GM23248 (cell line): ENCODE measurements around the gene TPPP3. TPM values are rescaled to one million over a fixed set of nuclear protein-coding genes. Genes with fewer than 3 reads are reported as not detected.
"Not testable (repeated sequence)": the region's sequence is repeated elsewhere in the genome, so short reads cannot be mapped to it uniquely, and the experiment has no call there.

Experiments
- DNase-seq: peaks from one replicate; pipeline ENCODE4 v3.0.0-alpha.2; 2015
- H2AFZ ChIP-seq: fragments of 200-600 bp; sonication (generic); 2 replicates; pipeline ENCODE4 v1.6.1; 2016; ENCODE audit warnings: antibody characterized with exemption
- H3F3A ChIP-seq: fragments of 200-600 bp; sonication (generic); 2 replicates; pipeline ENCODE4 v1.6.1; 2016; ENCODE audit warnings: mild to moderate bottlenecking, antibody characterized with exemption, mixed run types; ENCODE audit not compliant: insufficient read depth
- H3K27ac ChIP-seq: fragments of 200-600 bp; sonication (generic); 2 replicates; pipeline ENCODE4 v1.5.1; 2016; ENCODE audit warnings: mild to moderate bottlenecking
- H3K27me3 ChIP-seq: fragments of 200-600 bp; sonication (generic); replicated peaks from 2 replicates; pipeline ENCODE4 v1.6.1; 2016; ENCODE audit warnings: mild to moderate bottlenecking; ENCODE audit not compliant: insufficient read depth
- H3K36me3 ChIP-seq: fragments of 200-600 bp; sonication (generic); 2 replicates; pipeline ENCODE4 v1.6.1; 2016; ENCODE audit warnings: low read depth, mild to moderate bottlenecking
- H3K4me1 ChIP-seq: fragments of 200-600 bp; sonication (generic); 2 replicates; pipeline ENCODE4 v1.6.1; 2016; ENCODE audit warnings: mild to moderate bottlenecking; ENCODE audit not compliant: insufficient read depth
- H3K4me2 ChIP-seq: fragments of 200-600 bp; sonication (generic); one replicate; pipeline ENCODE4 v1.6.1; 2016; ENCODE audit warnings: mild to moderate bottlenecking; ENCODE audit not compliant: unreplicated experiment
- H3K4me3 ChIP-seq: fragments of 200-600 bp; sonication (generic); 2 replicates; pipeline ENCODE4 v1.5.1; 2016; ENCODE audit warnings: mild to moderate bottlenecking
- H3K79me2 ChIP-seq: fragments of 200-600 bp; sonication (generic); 2 replicates; pipeline ENCODE4 v1.6.1; 2016; ENCODE audit warnings: mild to moderate bottlenecking; ENCODE audit not compliant: insufficient read depth
- H3K9ac ChIP-seq: fragments of 200-600 bp; sonication (generic); 2 replicates; pipeline ENCODE4 v1.6.1; 2016; ENCODE audit warnings: mild to moderate bottlenecking
- H3K9me2 ChIP-seq: fragments of 200-600 bp; sonication (generic); 2 replicates; pipeline ENCODE4 v1.6.1; 2016; ENCODE audit warnings: mixed run types, mild to moderate bottlenecking, moderate library complexity; ENCODE audit not compliant: insufficient read depth
- H3K9me3 ChIP-seq: fragments of 200-600 bp; sonication (generic); one replicate; pipeline ENCODE4 v1.6.1; 2017; ENCODE audit warnings: low read depth
- H4K20me1 ChIP-seq: fragments of 200-600 bp; sonication (generic); 2 replicates; pipeline ENCODE4 v1.6.0; 2016; ENCODE audit not compliant: insufficient read depth
- EZH2 ChIP-seq: fragments of 200-600 bp; sonication (generic); IDR thresholded peaks from 2 replicates; pipeline ENCODE4 v1.6.1; 2018; ENCODE audit warnings: antibody characterized with exemption, mild to moderate bottlenecking; ENCODE audit not compliant: insufficient read depth, poor library complexity, severe bottlenecking
- EZH2phosphoT487 ChIP-seq: fragments of 200-600 bp; sonication (generic); IDR thresholded peaks from 2 replicates; pipeline ENCODE4 v1.6.1; 2018; ENCODE audit warnings: antibody characterized with exemption, moderate library complexity, mild to moderate bottlenecking, low read depth; ENCODE audit not compliant: insufficient read depth
- WGBS, 2 experiments: methylation state at CpG; one replicate each; pipeline ENCODE4 v1.1.6; 2015 to 2017; ENCODE audit warnings: low lambda C conversion rate in 2 of 2, low coverage in 1 of 2; ENCODE audit errors: missing lambda C conversion rate in 2 of 2; 5-methylcytosine and 5-hydroxymethylcytosine counted together
- in situ Hi-C: fragments of 300-500 bp; cut with MboI; formaldehyde crosslinking; loops from 2 replicates; pipeline ENCODE4 v1.15.0; 2020
- polyA plus RNA-seq: library from polyadenylated mRNA; unstranded; fragments of >200 nt; fragmentation: Nextera tagmentation; extraction: Ambion mirVana; gene quantifications from 2 replicates; pipeline ENCODE4 v1.2.1, GENCODE V29; 2016
- total RNA-seq: library from RNA; depleted of rRNA; stranded (reverse); fragments of >200 nt; shearing (Covaris generic); gene quantifications from 2 replicates; pipeline ENCODE4 v1.2.3, GENCODE V29; 2014

Gene TPPP3
- total and polyA plus RNA-seq, 2 experiments from 2014 or later = 1.9 TPM; not detected in 1

GRCh38 chr16:67419502-67419901 lies 26.2 kb upstream of the TPPP3 start:
- Histone ChIP-seq H3K79me2 (0 out of 2 replicates have a peak, but pooled peaks cover 4% of the 10 kb centered on the region), H3F3A (0 out of 2 replicates have a peak, but pooled peaks cover 3% of the 10 kb centered on the region), H2AFZ (no peak overlapping the region), H3K4me1 (peaks cover 6% of the 10 kb centered on the region; the same call in 1 of the 2 replicates), H3K9me2 (no peaks in the 10 kb centered on the region), H3K4me2 (no peak overlapping the region), H3K27ac (no peak overlapping the region), H3K4me3 (no peak overlapping the region), H3K27me3 (no peaks in the 10 kb centered on the region), H4K20me1 (no peaks in the 10 kb centered on the region), H3K9ac (no peak overlapping the region), H3K9me3 (no peaks in the 10 kb centered on the region), H3K36me3 (no peaks in the 10 kb centered on the region)
- no peak for DNase-seq
- TF ChIP-seq EZH2 (no peak), EZH2phosphoT487 (no peak)
- in situ Hi-C loops = no loop called here
- 91 to 92% methylated on average over 3 of the region's 3 CpGs for WGBS, 2 experiments

DNA sequence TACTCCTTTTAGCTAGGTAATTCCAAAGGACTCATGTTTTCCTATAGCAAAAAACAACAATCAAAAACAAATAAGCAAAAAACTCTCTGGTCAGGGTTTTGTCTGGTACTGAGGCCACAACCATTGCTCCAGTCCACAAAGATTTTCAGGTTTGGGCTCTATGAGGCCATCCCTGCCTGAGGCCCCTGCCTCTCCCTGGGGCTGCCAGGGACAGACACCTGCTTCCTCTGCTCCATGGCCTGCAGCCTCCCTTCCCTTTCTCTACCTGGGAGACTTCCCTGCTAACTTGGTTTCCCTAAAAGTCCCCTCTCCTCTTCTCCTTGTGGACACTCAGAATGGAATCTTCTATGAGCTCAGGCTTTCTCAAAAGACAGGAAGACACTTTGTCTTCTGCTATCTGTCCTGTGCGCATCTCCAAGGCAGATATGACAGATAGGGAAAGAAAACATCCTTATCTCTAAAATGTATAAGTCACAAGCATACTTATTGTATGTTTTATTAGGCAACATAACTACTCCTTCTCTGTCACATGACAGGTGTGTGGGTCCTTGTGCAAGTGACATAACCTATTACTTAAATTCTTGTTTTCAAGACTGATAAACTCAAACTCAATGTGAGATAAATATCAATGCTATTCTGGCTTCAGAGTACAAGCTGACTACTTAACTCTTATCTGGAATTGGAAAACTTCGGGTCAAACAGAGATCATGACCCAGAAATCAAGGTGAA lies 24.2 kb upstream of the TPPP3 start:
- H3K4me3 ChIP-seq = no peak overlapping the region
- H3K36me3 ChIP-seq = no peaks in the 10 kb centered on the region
- H3K9me2 ChIP-seq = no peaks in the 10 kb centered on the region
- H2AFZ ChIP-seq = no peak overlapping the region
- H3K4me1 ChIP-seq = peaks cover 11% of the 10 kb centered on the region; the same call in 1 of the 2 replicates
- H4K20me1 ChIP-seq = no peaks in the 10 kb centered on the region
- no peaks in the 10 kb centered on the region for H3K27me3 ChIP-seq
- in situ Hi-C loops = no loop called here
- H3F3A ChIP-seq = peaks cover 5% of the 10 kb centered on the region; the same call in 1 of the 2 replicates
- H3K9ac ChIP-seq = no peak overlapping the region
- WGBS, 2 experiments = 89 to 93% methylated on average over 2 of the region's 2 CpGs
- peaks cover 4% of the 10 kb centered on the region; the same call in 1 of the 2 replicates for H3K79me2 ChIP-seq
- TF ChIP-seq EZH2phosphoT487 = no peak
- DNase-seq = no peak
- H3K9me3 ChIP-seq = no peaks in the 10 kb centered on the region
- no peak overlapping the region for H3K4me2 ChIP-seq
- H3K27ac ChIP-seq = no peak overlapping the region

GRCh38 chr16:67415872-67416793 lies 22.8 kb upstream of the TPPP3 start, which contains the start of gene ZDHHC1:
ZDHHC1 (minus strand) TSS chr16:67416477; CDS start chr16:67407775, 8,702 bp downstream.
- no peaks in the 10 kb centered on the region for H3K9me2 ChIP-seq
- H3K27me3 ChIP-seq = no peaks in the 10 kb centered on the region
- H3K4me2 ChIP-seq = peak within 1 kb of the TSS; percentile 95
- H4K20me1 ChIP-seq = no peaks in the 10 kb centered on the region
- peak; percentile 90 for DNase-seq
- H3K9me3 ChIP-seq = no peaks in the 10 kb centered on the region
- H3K4me1 ChIP-seq = peaks cover 11% of the 10 kb centered on the region; the same call in 1 of the 2 replicates
- H3K4me3 ChIP-seq = peak within 1 kb of the TSS; percentile 80
- peaks cover 12% of the 10 kb centered on the region for H3K79me2 ChIP-seq
- H2AFZ ChIP-seq = peak within 1 kb of the TSS; percentile 96
- no peaks in the 10 kb centered on the region for H3K36me3 ChIP-seq
- peaks cover 9% of the 10 kb centered on the region; the same call in 1 of the 2 replicates for H3F3A ChIP-seq
- 1 to 2% methylated on average over 68 to 72 of the region's 73 CpGs for WGBS, 2 experiments
- in situ Hi-C loops = no loop called here
- H3K27ac ChIP-seq = peak within 1 kb of the TSS; percentile 85
- TF ChIP-seq EZH2phosphoT487 = no peak
- TF ChIP-seq EZH2 = no peak
- H3K9ac ChIP-seq = peak within 1 kb of the TSS; percentile 95

DNA sequence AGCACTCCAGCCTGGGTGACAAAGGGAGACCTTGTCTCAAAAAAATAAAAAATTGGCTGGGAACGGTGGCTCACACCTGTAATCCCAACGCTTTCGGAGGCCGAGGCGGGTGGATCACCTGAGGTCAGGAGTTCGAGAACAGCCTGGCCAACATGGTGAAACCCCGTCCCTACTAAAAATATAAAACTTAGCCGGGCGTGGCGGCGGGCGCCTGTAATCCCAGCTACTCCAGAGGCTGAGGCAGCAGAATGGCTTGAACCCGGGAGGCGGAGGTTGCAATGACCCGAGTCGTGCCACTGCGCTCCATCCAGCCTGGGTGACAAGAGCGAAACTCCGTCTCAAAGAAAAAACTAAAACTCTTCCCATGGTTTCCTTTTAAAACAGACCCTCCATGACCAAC lies 22.1 kb upstream of the TPPP3 start:
- H3K9me2 ChIP-seq, DNase-seq, H4K20me1 ChIP-seq, H3K9me3 ChIP-seq, H3F3A ChIP-seq, H3K27me3 ChIP-seq, H3K36me3 ChIP-seq, in situ Hi-C loops: not testable (repeated sequence)
- peak overlapping the region; percentile 96 for H2AFZ ChIP-seq
- H3K27ac ChIP-seq = peak overlapping the region; percentile 85
- 84 to 87% methylated on average over 19 of the region's 19 CpGs for WGBS, 2 experiments
- peak overlapping the region; percentile 80 for H3K4me3 ChIP-seq
- peaks cover 18% of the 10 kb centered on the region for H3K79me2 ChIP-seq
- H3K9ac ChIP-seq = peak overlapping the region; percentile 95
- peak overlapping the region; percentile 95 for H3K4me2 ChIP-seq
- peaks cover 11% of the 10 kb centered on the region; the same call in 1 of the 2 replicates for H3K4me1 ChIP-seq
